Measurements from ENCODE around the gene SYNDIG1. TPM values are rescaled to one million over a fixed set of nuclear protein-coding genes. Genes with fewer than 3 reads are reported as not detected.

The SYNDIG1 gene
- total RNA-seq, 2 experiments from 2014 or later: not detected

DNA sequence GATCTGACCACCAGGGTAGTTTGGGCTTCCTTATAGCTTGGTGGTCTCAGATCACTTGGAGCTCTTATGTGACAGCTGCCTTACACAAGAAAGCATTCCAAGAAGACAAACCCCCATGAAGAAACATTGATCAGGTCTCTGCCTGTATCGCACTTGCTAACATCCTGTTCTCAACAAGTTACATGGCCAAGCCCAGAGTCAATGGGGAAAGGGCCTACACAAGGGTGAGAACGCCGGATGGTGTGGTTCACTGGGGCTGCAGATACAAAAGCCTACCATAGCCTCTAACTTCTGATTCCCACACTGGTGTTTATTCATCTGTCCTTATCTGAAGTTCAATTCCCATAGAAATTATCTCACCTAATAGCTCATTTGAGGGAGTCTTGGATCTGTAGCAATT, 235.5 kb downstream of the SYNDIG1 start:
- Mint-ChIP-seq H3K27ac (no peak overlapping the region), H3K4me1 (ENCODE audit: low read depth) (no peaks in the 10 kb centered on the region), H3K4me3 (no peak overlapping the region), H3K36me3 (ENCODE audit: low read depth) (no peaks in the 10 kb centered on the region), H3K27me3 (peaks cover 5% of the 10 kb centered on the region), H3K9me3 (no peaks in the 10 kb centered on the region)
- no peak for ATAC-seq (ENCODE audit: poor library complexity)
- Histone ChIP-seq H3K27me3 (ENCODE audit: control insufficient read depth in 1 of 2, insufficient read depth in 2 of 2, low read length in 2 of 2) (no peaks in the 10 kb centered on the region), H3K4me1 (ENCODE audit: insufficient read depth, low read length) (no peaks in the 10 kb centered on the region), H3K36me3 (ENCODE audit: insufficient read depth, low read length) (no peaks in the 10 kb centered on the region), H3K9me3 (ENCODE audit: control insufficient read depth in 1 of 2, insufficient read depth in 1 of 2, low read length in 2 of 2) (no peaks in the 10 kb centered on the region), H3K27ac (ENCODE audit: low read depth in 1 of 2, low read length in 2 of 2) (no peak overlapping the region), H3K4me3 (ENCODE audit: low read length) (no peak overlapping the region)
- CTCF ChIA-PET: no interaction called here
- TF ChIP-seq, protein P1, sequence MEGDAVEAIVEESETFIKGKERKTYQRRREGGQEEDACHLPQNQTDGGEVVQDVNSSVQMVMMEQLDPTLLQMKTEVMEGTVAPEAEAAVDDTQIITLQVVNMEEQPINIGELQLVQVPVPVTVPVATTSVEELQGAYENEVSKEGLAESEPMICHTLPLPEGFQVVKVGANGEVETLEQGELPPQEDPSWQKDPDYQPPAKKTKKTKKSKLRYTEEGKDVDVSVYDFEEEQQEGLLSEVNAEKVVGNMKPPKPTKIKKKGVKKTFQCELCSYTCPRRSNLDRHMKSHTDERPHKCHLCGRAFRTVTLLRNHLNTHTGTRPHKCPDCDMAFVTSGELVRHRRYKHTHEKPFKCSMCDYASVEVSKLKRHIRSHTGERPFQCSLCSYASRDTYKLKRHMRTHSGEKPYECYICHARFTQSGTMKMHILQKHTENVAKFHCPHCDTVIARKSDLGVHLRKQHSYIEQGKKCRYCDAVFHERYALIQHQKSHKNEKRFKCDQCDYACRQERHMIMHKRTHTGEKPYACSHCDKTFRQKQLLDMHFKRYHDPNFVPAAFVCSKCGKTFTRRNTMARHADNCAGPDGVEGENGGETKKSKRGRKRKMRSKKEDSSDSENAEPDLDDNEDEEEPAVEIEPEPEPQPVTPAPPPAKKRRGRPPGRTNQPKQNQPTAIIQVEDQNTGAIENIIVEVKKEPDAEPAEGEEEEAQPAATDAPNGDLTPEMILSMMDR (IDR thresholded peaks at IDR 0.05): no peak
- DNase-seq: no peak
- intact Hi-C loops (cut with DNase I, micrococcal nuclease): no loop called here
- POLR2A ChIA-PET: no interaction called here

DNA sequence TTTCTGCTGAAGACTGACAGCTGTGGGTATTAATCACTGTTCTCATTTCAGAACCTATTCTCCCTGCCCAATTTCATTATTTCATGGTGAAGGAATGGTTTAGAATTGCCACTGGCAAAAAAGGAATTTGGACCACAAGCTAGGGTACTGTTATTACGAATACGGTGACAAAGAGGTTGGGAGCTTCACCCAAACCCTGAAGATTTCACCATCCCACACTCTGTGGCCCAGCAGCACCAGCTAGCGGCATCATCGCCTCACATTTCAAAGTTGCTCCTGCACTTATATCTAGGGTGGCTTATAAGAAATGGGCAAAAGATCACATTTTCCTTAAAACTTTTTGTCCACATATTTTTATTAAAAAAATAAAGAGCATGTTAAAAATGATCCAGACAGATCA, 236.1 kb downstream of the SYNDIG1 start:
- H3K4me1 ChIP-seq (ENCODE audit: insufficient read depth, low read length): no peaks in the 10 kb centered on the region
- ATAC-seq (ENCODE audit: poor library complexity) (no peak), DNase-seq (no peak)
- no peaks in the 10 kb centered on the region for H3K36me3 Mint-ChIP-seq (ENCODE audit: low read depth)
- intact Hi-C loops (cut with DNase I, micrococcal nuclease): no loop called here
- no peak overlapping the region for H3K27ac Mint-ChIP-seq
- no peak overlapping the region for H3K4me3 Mint-ChIP-seq
- H3K27me3 ChIP-seq (ENCODE audit: control insufficient read depth in 1 of 2, insufficient read depth in 2 of 2, low read length in 2 of 2): no peaks in the 10 kb centered on the region
- H3K27ac ChIP-seq (ENCODE audit: low read depth in 1 of 2, low read length in 2 of 2): no peak overlapping the region
- ChIA-PET POLR2A (no interaction called here), CTCF (no interaction called here)
- H3K36me3 ChIP-seq (ENCODE audit: insufficient read depth, low read length): no peaks in the 10 kb centered on the region
- H3K4me1 Mint-ChIP-seq (ENCODE audit: low read depth): no peaks in the 10 kb centered on the region
- no peaks in the 10 kb centered on the region for H3K9me3 Mint-ChIP-seq
- peaks cover 5% of the 10 kb centered on the region for H3K27me3 Mint-ChIP-seq
- H3K9me3 ChIP-seq (ENCODE audit: control insufficient read depth in 1 of 2, insufficient read depth in 1 of 2, low read length in 2 of 2): no peaks in the 10 kb centered on the region
- H3K4me3 ChIP-seq (ENCODE audit: low read length): no peak overlapping the region
- TF ChIP-seq, protein P1 (IDR thresholded peaks at IDR 0.05): no peak

DNA sequence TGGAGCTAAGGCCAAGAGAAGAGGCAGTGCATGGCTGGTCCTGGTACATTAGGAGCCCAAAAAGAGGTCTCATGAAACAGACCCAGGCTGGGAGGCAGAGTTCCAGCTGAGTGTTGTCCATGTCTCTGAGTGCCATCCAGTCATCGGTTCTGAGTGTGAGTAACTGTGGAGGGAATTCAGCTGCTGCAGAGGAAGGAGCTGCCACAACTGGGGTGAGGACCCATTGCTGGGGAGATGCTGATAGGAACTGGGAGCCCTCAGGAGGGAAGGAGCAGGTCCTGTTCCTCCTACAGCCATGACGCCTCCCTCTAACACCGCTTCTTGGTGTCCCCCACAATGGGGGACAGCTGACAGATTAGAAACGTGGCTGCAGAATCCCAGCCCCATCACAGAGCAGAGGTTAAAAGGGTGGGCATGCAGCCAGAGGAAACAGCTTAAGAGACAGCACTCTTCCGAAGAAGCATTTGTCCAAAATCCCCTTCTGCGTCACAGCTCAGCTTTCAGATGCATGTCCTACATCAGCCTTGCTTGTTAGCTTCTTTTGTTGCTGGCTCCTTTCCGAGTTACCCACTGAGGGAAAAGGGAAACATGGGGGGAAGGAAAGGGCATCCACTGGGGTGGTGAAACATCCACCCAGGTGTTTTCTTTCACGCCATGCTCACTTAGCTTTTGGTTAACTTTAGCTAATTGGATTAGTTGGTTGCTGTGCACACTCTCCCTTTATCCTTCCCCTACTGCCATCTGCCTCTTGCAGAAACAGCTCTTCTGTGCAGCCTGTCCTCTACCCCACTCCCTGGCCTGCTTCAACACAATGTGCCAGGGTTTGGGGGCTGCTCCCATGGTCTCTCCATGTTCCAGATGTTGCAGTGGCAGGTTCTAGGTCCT, 239.2 kb downstream of the SYNDIG1 start:
- no peaks in the 10 kb centered on the region for H3K4me1 ChIP-seq (ENCODE audit: insufficient read depth, low read length)
- intact Hi-C loops (cut with DNase I, micrococcal nuclease): no loop called here
- no peak overlapping the region for H3K4me3 ChIP-seq (ENCODE audit: low read length)
- H3K27me3 ChIP-seq (ENCODE audit: control insufficient read depth in 1 of 2, insufficient read depth in 2 of 2, low read length in 2 of 2): no peaks in the 10 kb centered on the region
- H3K4me1 Mint-ChIP-seq (ENCODE audit: low read depth): no peaks in the 10 kb centered on the region
- H3K27ac ChIP-seq (ENCODE audit: low read depth in 1 of 2, low read length in 2 of 2): no peak overlapping the region
- no peaks in the 10 kb centered on the region for H3K36me3 Mint-ChIP-seq (ENCODE audit: low read depth)
- ATAC-seq (ENCODE audit: poor library complexity) (no peak), DNase-seq (no peak)
- H3K9me3 Mint-ChIP-seq: peaks cover 5% of the 10 kb centered on the region
- H3K27ac Mint-ChIP-seq: no peak overlapping the region
- H3K27me3 Mint-ChIP-seq: no peaks in the 10 kb centered on the region
- H3K9me3 ChIP-seq (ENCODE audit: control insufficient read depth in 1 of 2, insufficient read depth in 1 of 2, low read length in 2 of 2): no peaks in the 10 kb centered on the region
- CTCF ChIA-PET: no interaction called here
- POLR2A ChIA-PET: no interaction called here
- no peaks in the 10 kb centered on the region for H3K36me3 ChIP-seq (ENCODE audit: insufficient read depth, low read length)
- H3K4me3 Mint-ChIP-seq: no peak overlapping the region
- TF ChIP-seq, protein P1 (IDR thresholded peaks at IDR 0.05): no peak
